ENCODE results near the gene IGFLR1. TPM values are rescaled to one million over a fixed set of nuclear protein-coding genes. Genes with fewer than 3 reads are reported as not detected.

Gene IGFLR1
- total and polyA plus RNA-seq, 4 donors = 3.8 to 72.5 (median 26.0) TPM

GRCh38 chr19:35789978-35790944 lies 48.0 kb upstream of the IGFLR1 start:
- H3K27ac ChIP-seq (ENCODE audit: low read depth in 1 of 2, low read length in 1 of 2) = no peak overlapping the region
- no peaks in the 10 kb centered on the region for H3K27me3 ChIP-seq (ENCODE audit: control insufficient read depth in 3 of 3, insufficient read depth in 3 of 3, low read length in 2 of 3)
- TF ChIP-seq CTCF (IDR thresholded peaks at IDR 0.05; ENCODE audit: control extremely low read depth, extremely low read depth) = no peak
- no peak for ATAC-seq (ENCODE audit: insufficient read depth, low FRiP score)
- WGBS, 2 donors = 88 to 91% methylated on average over 19 of the region's 19 CpGs
- H3K4me1 ChIP-seq (ENCODE audit: control insufficient read depth in 5 of 5, insufficient read depth in 5 of 5, low read length in 5 of 5) = no peaks in the 10 kb centered on the region
- DNase-seq = no peak
- no peak overlapping the region for H3K4me3 ChIP-seq
- no peak overlapping the region for H3K9ac ChIP-seq (ENCODE audit: insufficient read depth in 1 of 2, low read length in 2 of 2)
- H3K36me3 ChIP-seq (ENCODE audit: control insufficient read depth in 4 of 4, insufficient read depth in 4 of 4, low read length in 4 of 4) = peaks cover 0 to 6% (median 0%) of the 10 kb centered on the region in 4 donors
- H3K9me3 ChIP-seq (ENCODE audit: control insufficient read depth in 4 of 4, insufficient read depth in 3 of 4, low read length in 3 of 4) = no peaks in the 10 kb centered on the region

- Histone ChIP-seq H3K4me1 (ENCODE audit: control insufficient read depth in 5 of 5, insufficient read depth in 5 of 5, low read length in 5 of 5) (no peaks in the 10 kb centered on the region), H3K27ac (ENCODE audit: low read depth in 1 of 2, low read length in 1 of 2) (no peak overlapping the region), H3K27me3 (ENCODE audit: control insufficient read depth in 3 of 3, insufficient read depth in 3 of 3, low read length in 2 of 3) (no peaks in the 10 kb centered on the region), H3K9me3 (ENCODE audit: control insufficient read depth in 4 of 4, insufficient read depth in 3 of 4, low read length in 3 of 4) (no peaks in the 10 kb centered on the region), H3K36me3 (ENCODE audit: control insufficient read depth in 4 of 4, insufficient read depth in 4 of 4, low read length in 4 of 4) (peaks cover 0 to 9% (median 3%) of the 10 kb centered on the region in 4 donors), H3K4me3 (no peak overlapping the region), H3K9ac (ENCODE audit: insufficient read depth in 1 of 2, low read length in 2 of 2) (no peak overlapping the region)
- ATAC-seq (ENCODE audit: insufficient read depth, low FRiP score) (no peak), DNase-seq (no peak)
- no peak for TF ChIP-seq CTCF (IDR thresholded peaks at IDR 0.05; ENCODE audit: control extremely low read depth, extremely low read depth)
- WGBS, 2 donors = 87 to 92% methylated on average over 9 to 11 of the region's 11 CpGs
Measured at GRCh38 chr19:35789195-35789977, 47.1 kb upstream of the IGFLR1 start.

- whole genome bisulfite sequencing, 2 donors = 84 to 90% methylated on average over 12 of the region's 12 CpGs
- Histone ChIP-seq H3K36me3 (ENCODE audit: control insufficient read depth in 4 of 4, insufficient read depth in 4 of 4, low read length in 4 of 4) (peaks cover 0 to 12% (median 5%) of the 10 kb centered on the region in 4 donors), H3K27me3 (ENCODE audit: control insufficient read depth in 3 of 3, insufficient read depth in 3 of 3, low read length in 2 of 3) (no peaks in the 10 kb centered on the region), H3K27ac (ENCODE audit: low read depth in 1 of 2, low read length in 1 of 2) (no peak overlapping the region), H3K4me3 (no peak overlapping the region), H3K9ac (ENCODE audit: insufficient read depth in 1 of 2, low read length in 2 of 2) (no peak overlapping the region), H3K4me1 (ENCODE audit: control insufficient read depth in 5 of 5, insufficient read depth in 5 of 5, low read length in 5 of 5) (no peaks in the 10 kb centered on the region), H3K9me3 (ENCODE audit: control insufficient read depth in 4 of 4, insufficient read depth in 3 of 4, low read length in 3 of 4) (no peaks in the 10 kb centered on the region)
- ATAC-seq (ENCODE audit: insufficient read depth, low FRiP score) = no peak
- no peak for DNase-seq
- no peak for TF ChIP-seq CTCF (IDR thresholded peaks at IDR 0.05; ENCODE audit: control extremely low read depth, extremely low read depth)
Measured at GRCh38 chr19:35788205-35788960, 46.1 kb upstream of the IGFLR1 start.
